ENCODE data around the gene NKAIN1. TPM values are rescaled to one million over a fixed set of nuclear protein-coding genes. Genes with fewer than 3 reads are reported as not detected.

NKAIN1 gene
- total and polyA plus RNA-seq, 2 of the 13 experiments (the other 11 are each of a cell fraction or from before 2014, with no cell fraction given): 0.29 to 0.40 TPM

- TF ChIP-seq ZNF275 (CRISPR knock-in tag; IDR thresholded peaks at IDR 0.05; ENCODE audit: borderline replicate concordance) (no peak), HNRNPL (IDR thresholded peaks at IDR 0.05; ENCODE audit: low read depth, low read length) (no peak), ZBTB40 (IDR thresholded peaks at IDR 0.05) (no peak), ZBTB40 (CRISPR knock-in tag; IDR thresholded peaks at IDR 0.05) (no peak), RAD21 (CRISPR knock-in tag; IDR thresholded peaks at IDR 0.05) (peak; percentile 69), ONECUT2 (CRISPR knock-in tag; IDR thresholded peaks at IDR 0.05) (peak; percentile 82), EZH2 (conservative IDR thresholded peaks at IDR 0.05; ENCODE audit: low read depth, low read length) (no peak), BRD4 (CRISPR knock-in tag; IDR thresholded peaks at IDR 0.05) (no peak), HMGXB4 (CRISPR knock-in tag; IDR thresholded peaks at IDR 0.05; ENCODE audit: borderline replicate concordance in 1 of 2, low read depth in 1 of 2) (peak; percentile 25 to 45; a peak in 1 of 4 replicates), SMC3 (IDR thresholded peaks at IDR 0.05; ENCODE audit: low read length) (peak; percentile 66), ZNF513 (CRISPR knock-in tag; conservative IDR thresholded peaks at IDR 0.05) (no peak), XRCC5 (optimal IDR thresholded peaks at IDR 0.05; ENCODE audit: low read length) (peak; percentile 44), ZNF235 (CRISPR knock-in tag; IDR thresholded peaks at IDR 0.05; ENCODE audit: borderline replicate concordance) (no peak), ZNF558 (CRISPR knock-in tag; IDR thresholded peaks at IDR 0.05; ENCODE audit: borderline replicate concordance) (no peak), STAG1 (CRISPR knock-in tag; IDR thresholded peaks at IDR 0.05) (peak; percentile 89), DR1 (CRISPR knock-in tag; IDR thresholded peaks at IDR 0.05) (no peak)
Measured at GRCh38 chr1:31183927-31184554, 55.6 kb downstream of the NKAIN1 start (continued).

Data from HepG2 (cell line).